Uterus (tissue), 2 donors: ENCODE measurements around the gene PLD1.

ENCODE experiments used
- CTCF ChIP-seq, 4 experiments: fragments of 200-600 bp in 2 of 4; fragments of 450-650 bp in 2 of 4; sonication (generic) in 2 of 4; IDR thresholded peaks; one replicate each; pipeline ENCODE4 v1.5.1; 2016 to 2019; ENCODE audit warnings: antibody characterized with exemption in 4 of 4, mild to moderate bottlenecking in 2 of 4, moderate library complexity in 1 of 4
- POLR2A ChIP-seq, 2 donors: fragments of 450-650 bp; IDR thresholded peaks; one replicate each; pipeline ENCODE4 v1.6.1; 2016; ENCODE audit warnings: antibody characterized with exemption in 2 of 2, mild to moderate bottlenecking in 1 of 2, moderate library complexity in 1 of 2

GRCh38 chr3:171586274-171586673 is 224.0 kb downstream of the PLD1 start:
- TF ChIP-seq CTCF (IDR thresholded peaks at IDR 0.05) (no peak), POLR2A (IDR thresholded peaks at IDR 0.05) (no peak)
